Activated T-cell treated with anti-CD3 and anti-CD28 coated beads, Interleukin-2, amount 50 U/mL, for 4 hours (primary cell): Measurements from ENCODE around the gene CD48. TPM values are rescaled to one million over a fixed set of nuclear protein-coding genes. Genes with fewer than 3 reads are reported as not detected.

Experiments used
- ATAC-seq, 2 donors: fragments of 200-7000 bp; cut with Tn5 transposase; one replicate each; pipeline ENCODE4 v1.10.0; 2021
- DNase-seq: peaks from one replicate; pipeline ENCODE4 v3.0.0-alpha.2; 2020
- H3K27me3 Mint-ChIP-seq: one replicate; pipeline ENCODE4 v1.8.0; 2021; ENCODE audit warnings: low read depth, mixed read lengths
- H3K36me3 Mint-ChIP-seq: one replicate; pipeline ENCODE4 v1.8.0; 2022; ENCODE audit warnings: mixed read lengths; ENCODE audit not compliant: insufficient read depth
- H3K4me1 Mint-ChIP-seq: one replicate; pipeline ENCODE4 v1.8.0; 2021; ENCODE audit warnings: low read depth, mixed read lengths
- H3K4me3 Mint-ChIP-seq: one replicate; pipeline ENCODE4 v1.8.0; 2021; ENCODE audit warnings: mild to moderate bottlenecking, moderate library complexity, mixed read lengths
- H3K9me3 Mint-ChIP-seq: one replicate; pipeline ENCODE4 v1.8.0; 2021; ENCODE audit warnings: mixed read lengths
- total RNA-seq, 3 donors: library from RNA; stranded (reverse); gene quantifications; one replicate each; pipeline ENCODE4 v1.2.1, GENCODE V29; 2021

CD48 gene
- total RNA-seq, 3 donors from 2014 or later = 313 to 347 (median 336) TPM

- Mint-ChIP-seq H3K9me3 (no peaks in the 10 kb centered on the region), H3K4me3 (no peak overlapping the region), H3K27me3 (no peaks in the 10 kb centered on the region), H3K4me1 (peaks cover 84% of the 10 kb centered on the region), H3K36me3 (peaks cover 35% of the 10 kb centered on the region)
- no peak for DNase-seq
- no peak for ATAC-seq
Observed at GRCh38 chr1:160746836-160747500, 35.3 kb upstream of the CD48 start.

GRCh38 chr1:160745551-160745950, 33.9 kb upstream of the CD48 start:
- Mint-ChIP-seq H3K36me3 (peaks cover 25% of the 10 kb centered on the region), H3K4me3 (no peak overlapping the region), H3K9me3 (no peaks in the 10 kb centered on the region)

GRCh38 chr1:160744852-160745520, 33.4 kb upstream of the CD48 start:
- H3K4me1 Mint-ChIP-seq = peaks cover 79% of the 10 kb centered on the region
- no peaks in the 10 kb centered on the region for H3K9me3 Mint-ChIP-seq
- H3K27me3 Mint-ChIP-seq = no peaks in the 10 kb centered on the region
- H3K36me3 Mint-ChIP-seq = peaks cover 21% of the 10 kb centered on the region
- DNase-seq = no peak
- no peak for ATAC-seq
- peak overlapping the region; percentile 2 for H3K4me3 Mint-ChIP-seq

More at GRCh38 chr1:160745551-160745950, 33.9 kb upstream of the CD48 start:
- peaks cover 83% of the 10 kb centered on the region for H3K4me1 Mint-ChIP-seq
- no peak for ATAC-seq
- no peak for DNase-seq
- H3K27me3 Mint-ChIP-seq = no peaks in the 10 kb centered on the region

GRCh38 chr1:160744199-160744851, 32.7 kb upstream of the CD48 start:
- Mint-ChIP-seq H3K36me3 (peaks cover 21% of the 10 kb centered on the region), H3K4me1 (peaks cover 81% of the 10 kb centered on the region), H3K27me3 (no peaks in the 10 kb centered on the region), H3K9me3 (no peaks in the 10 kb centered on the region), H3K4me3 (peak overlapping the region; percentile 31)
- DNase-seq (no peak), ATAC-seq (peak; percentile 82 to 84)

GRCh38 chr1:160743266-160743665, 31.6 kb upstream of the CD48 start:
- no peaks in the 10 kb centered on the region for H3K27me3 Mint-ChIP-seq
- H3K36me3 Mint-ChIP-seq = peaks cover 16% of the 10 kb centered on the region
- ATAC-seq = no peak
- peaks cover 81% of the 10 kb centered on the region for H3K4me1 Mint-ChIP-seq
- no peak for DNase-seq
- no peaks in the 10 kb centered on the region for H3K9me3 Mint-ChIP-seq
- H3K4me3 Mint-ChIP-seq = peak overlapping the region; percentile 19

- Mint-ChIP-seq H3K27me3 (no peaks in the 10 kb centered on the region), H3K4me1 (peaks cover 80% of the 10 kb centered on the region), H3K4me3 (peak overlapping the region; percentile 74), H3K9me3 (no peaks in the 10 kb centered on the region), H3K36me3 (peaks cover 11% of the 10 kb centered on the region)
- DNase-seq = no peak
- ATAC-seq = no peak
Observed at GRCh38 chr1:160742428-160743127, 31.0 kb upstream of the CD48 start.

GRCh38 chr1:160741612-160742348, 30.2 kb upstream of the CD48 start:
- H3K4me3 Mint-ChIP-seq = peak overlapping the region; percentile 74
- peaks cover 4% of the 10 kb centered on the region for H3K9me3 Mint-ChIP-seq
- H3K36me3 Mint-ChIP-seq = peaks cover 14% of the 10 kb centered on the region
- ATAC-seq (no peak), DNase-seq (no peak)
- peaks cover 76% of the 10 kb centered on the region for H3K4me1 Mint-ChIP-seq
- no peaks in the 10 kb centered on the region for H3K27me3 Mint-ChIP-seq

- H3K9me3 Mint-ChIP-seq = peaks cover 8% of the 10 kb centered on the region
- no peaks in the 10 kb centered on the region for H3K27me3 Mint-ChIP-seq
- peaks cover 72% of the 10 kb centered on the region for H3K4me1 Mint-ChIP-seq
- ATAC-seq = no peak
- peak overlapping the region; percentile 74 for H3K4me3 Mint-ChIP-seq
- no peak for DNase-seq
- H3K36me3 Mint-ChIP-seq = peaks cover 16% of the 10 kb centered on the region
Observed at GRCh38 chr1:160741092-160741501, 29.5 kb upstream of the CD48 start.

- ATAC-seq = no peak
- Mint-ChIP-seq H3K27me3 (no peaks in the 10 kb centered on the region), H3K4me1 (peaks cover 67% of the 10 kb centered on the region), H3K36me3 (peaks cover 18% of the 10 kb centered on the region), H3K9me3 (peaks cover 12% of the 10 kb centered on the region), H3K4me3 (peak overlapping the region; percentile 74)
- no peak for DNase-seq
Observed at GRCh38 chr1:160740133-160740688, 28.6 kb upstream of the CD48 start.

GRCh38 chr1:160739098-160739511, 27.5 kb upstream of the CD48 start, which contains the start of gene SLAMF7:
SLAMF7 (plus strand) TSS chr1:160739247; CDS start chr1:160739302, 55 bp downstream.
- peak; percentile 31 for DNase-seq
- peak; percentile 73 to 86 for ATAC-seq
- Mint-ChIP-seq H3K4me1 (peaks cover 66% of the 10 kb centered on the region), H3K9me3 (peaks cover 12% of the 10 kb centered on the region), H3K4me3 (peak within 1 kb of the TSS; percentile 87), H3K27me3 (no peaks in the 10 kb centered on the region), H3K36me3 (peaks cover 15% of the 10 kb centered on the region)

- Mint-ChIP-seq H3K36me3 (peaks cover 15% of the 10 kb centered on the region), H3K9me3 (peaks cover 12% of the 10 kb centered on the region), H3K4me3 (peak overlapping the region; percentile 87), H3K27me3 (no peaks in the 10 kb centered on the region), H3K4me1 (peaks cover 68% of the 10 kb centered on the region)
- peak; percentile 13 to 24 for ATAC-seq
- no peak for DNase-seq
Observed at GRCh38 chr1:160738271-160738670, 26.6 kb upstream of the CD48 start.

- Mint-ChIP-seq H3K4me1 (peaks cover 60% of the 10 kb centered on the region), H3K36me3 (peaks cover 7% of the 10 kb centered on the region), H3K4me3 (peak overlapping the region; percentile 1), H3K27me3 (no peaks in the 10 kb centered on the region), H3K9me3 (peaks cover 18% of the 10 kb centered on the region)
- no peak for DNase-seq
- no peak for ATAC-seq
Observed at GRCh38 chr1:160734301-160734700, 22.7 kb upstream of the CD48 start.

- peaks cover 7% of the 10 kb centered on the region for H3K36me3 Mint-ChIP-seq
- peaks cover 18% of the 10 kb centered on the region for H3K9me3 Mint-ChIP-seq
- peaks cover 56% of the 10 kb centered on the region for H3K4me1 Mint-ChIP-seq
- DNase-seq (no peak), ATAC-seq (no peak)
- H3K27me3 Mint-ChIP-seq = no peaks in the 10 kb centered on the region
- H3K4me3 Mint-ChIP-seq = peak overlapping the region; percentile 1
Observed at GRCh38 chr1:160733898-160734297, 22.3 kb upstream of the CD48 start.
